ENCODE measurements around the gene ARMH4. TPM values are rescaled to one million over a fixed set of nuclear protein-coding genes. Genes with fewer than 3 reads are reported as not detected.

The ARMH4 gene
- total and polyA plus RNA-seq, 2 donors (not counting 1 experiment from before 2014, with no cell fraction given) = not detected

DNA sequence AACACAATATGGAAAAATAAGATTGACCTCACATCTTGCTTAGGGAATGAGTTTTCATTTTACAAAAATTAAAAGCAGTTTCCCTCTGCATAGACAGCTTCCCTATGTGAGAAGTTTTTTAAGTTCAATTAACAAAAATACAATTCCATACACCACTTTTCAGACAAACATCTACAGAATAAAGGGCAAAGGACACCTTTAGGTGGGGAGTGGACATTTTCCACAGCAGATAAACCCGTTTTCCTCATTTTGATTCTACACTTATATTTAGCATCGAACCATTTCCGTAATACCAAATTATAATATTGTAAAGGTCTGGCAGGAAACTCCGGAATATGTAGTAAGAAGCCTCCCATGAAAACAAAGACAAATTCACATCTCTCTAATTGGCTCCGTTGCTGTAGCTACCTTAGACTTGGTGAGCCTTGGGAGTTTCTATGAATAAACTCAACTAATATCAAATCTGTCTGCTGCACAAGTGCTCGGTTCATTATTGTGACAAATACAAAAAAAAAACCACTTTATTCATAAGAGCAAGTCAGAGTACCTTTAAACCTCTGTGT is 1.7 kb downstream of the ARMH4 start:
- Histone ChIP-seq H3K9me3 (ENCODE audit: control extremely low read depth in 1 of 3, control insufficient read depth in 2 of 3, insufficient read depth in 1 of 3, low read length in 2 of 3) (no peaks in the 10 kb centered on the region), H3K4me3 (ENCODE audit: control extremely low read depth in 1 of 5, extremely low read depth in 1 of 5, insufficient read depth in 1 of 5, low read depth in 2 of 5, low read length in 4 of 5) (no peak overlapping the region), H3K79me2 (ENCODE audit: control insufficient read depth, insufficient read depth, low read length) (no peaks in the 10 kb centered on the region), H3K4me1 (ENCODE audit: control insufficient read depth in 2 of 2, insufficient read depth in 2 of 2, low read length in 2 of 2) (peaks cover 14 to 17% of the 10 kb centered on the region in 2 donors), H3K27me3 (replicated peaks in 1 of 4; ENCODE audit: control extremely low read depth in 1 of 4, control insufficient read depth in 3 of 4, insufficient read depth in 4 of 4, low read length in 3 of 4) (peaks cover 0 to 35% (median 23%) of the 10 kb centered on the region in 4 experiments), H3K36me3 (replicated peaks in 1 of 2; ENCODE audit: control extremely low read depth in 1 of 2, control insufficient read depth in 1 of 2, extremely low read depth in 1 of 2, insufficient read depth in 2 of 2, low read length in 1 of 2) (no peaks in the 10 kb centered on the region), H3K27ac (ENCODE audit: low read length in 2 of 2) (no peak overlapping the region), H2AFZ (ENCODE audit: insufficient read depth, low read depth, low read length, poor library complexity, severe bottlenecking) (no peak overlapping the region), H4K20me1 (ENCODE audit: control insufficient read depth, insufficient read depth, low read length, poor library complexity, severe bottlenecking) (no peaks in the 10 kb centered on the region), H3K4me2 (replicated peaks; ENCODE audit: low read depth, low read length, poor library complexity, severe bottlenecking) (no peak overlapping the region), H3K9ac (ENCODE audit: low read length) (no peak overlapping the region)
- Mint-ChIP-seq H3K9me3 (ENCODE audit: insufficient read depth) (no peaks in the 10 kb centered on the region), H3K4me3 (peak overlapping the region; percentile 86), H3K27ac (no peak overlapping the region), H3K4me1 (peaks cover 16% of the 10 kb centered on the region), H3K27me3 (peaks cover 40% of the 10 kb centered on the region)
- intact Hi-C loops (cut with micrococcal nuclease) = no loop called here
- ATAC-seq (ENCODE audit: low read depth) (no peak), DNase-seq (no peak)
- CTCF ChIA-PET = interaction anchor here (1.1 kb wide), 1 partner anchor 16 kb away, joined by 3 read pairs; no protein-coding TSS in a partner anchor
- no peak for TF ChIP-seq EZH2 (IDR thresholded peaks at IDR 0.05; ENCODE audit: borderline replicate concordance, insufficient read depth, low read depth, low read length, poor library complexity, severe bottlenecking)
- TF ChIP-seq CTCF (IDR thresholded peaks at IDR 0.05) = no peak
- no CpG with 5 or more reads among the region's 6 CpGs for WGBS (ENCODE audit: insufficient coverage)
- POLR2A ChIA-PET = no interaction called here

- no peaks in the 10 kb centered on the region for H3K9me3 Mint-ChIP-seq (ENCODE audit: insufficient read depth)
- Histone ChIP-seq H3K79me2 (ENCODE audit: control insufficient read depth, insufficient read depth, low read length) (no peaks in the 10 kb centered on the region), H3K4me3 (ENCODE audit: control extremely low read depth in 1 of 5, extremely low read depth in 1 of 5, insufficient read depth in 1 of 5, low read depth in 2 of 5, low read length in 4 of 5) (no peak overlapping the region), H3K9ac (ENCODE audit: low read length) (no peak overlapping the region), H3K27ac (ENCODE audit: low read length in 2 of 2) (no peak overlapping the region), H3K27me3 (replicated peaks in 1 of 4; ENCODE audit: control extremely low read depth in 1 of 4, control insufficient read depth in 3 of 4, insufficient read depth in 4 of 4, low read length in 3 of 4) (peaks cover 0 to 35% (median 23%) of the 10 kb centered on the region in 4 experiments), H3K9me3 (ENCODE audit: control extremely low read depth in 1 of 3, control insufficient read depth in 2 of 3, insufficient read depth in 1 of 3, low read length in 2 of 3) (no peaks in the 10 kb centered on the region), H3K4me1 (ENCODE audit: control insufficient read depth in 2 of 2, insufficient read depth in 2 of 2, low read length in 2 of 2) (peaks cover 14 to 17% of the 10 kb centered on the region in 2 donors), H3K4me2 (replicated peaks; ENCODE audit: low read depth, low read length, poor library complexity, severe bottlenecking) (no peak overlapping the region), H2AFZ (ENCODE audit: insufficient read depth, low read depth, low read length, poor library complexity, severe bottlenecking) (no peak overlapping the region), H4K20me1 (ENCODE audit: control insufficient read depth, insufficient read depth, low read length, poor library complexity, severe bottlenecking) (no peaks in the 10 kb centered on the region), H3K36me3 (replicated peaks in 1 of 2; ENCODE audit: control extremely low read depth in 1 of 2, control insufficient read depth in 1 of 2, extremely low read depth in 1 of 2, insufficient read depth in 2 of 2, low read length in 1 of 2) (no peaks in the 10 kb centered on the region)
- H3K4me1 Mint-ChIP-seq = peaks cover 16% of the 10 kb centered on the region
- peaks cover 34% of the 10 kb centered on the region for H3K27me3 Mint-ChIP-seq
- intact Hi-C loops (cut with micrococcal nuclease) = no loop called here
- H3K27ac Mint-ChIP-seq = no peak overlapping the region
- DNase-seq (no peak), ATAC-seq (ENCODE audit: low read depth) (no peak)
- no CpG with 5 or more reads among the region's 1 CpG for WGBS (ENCODE audit: insufficient coverage)
- ChIA-PET POLR2A (no interaction called here), CTCF (no interaction called here)
- H3K4me3 Mint-ChIP-seq = no peak overlapping the region
- TF ChIP-seq CTCF (IDR thresholded peaks at IDR 0.05) = no peak
- TF ChIP-seq EZH2 (IDR thresholded peaks at IDR 0.05; ENCODE audit: borderline replicate concordance, insufficient read depth, low read depth, low read length, poor library complexity, severe bottlenecking) = no peak
Observed at GRCh38 chr14:58149196-58149595, 2.8 kb downstream of the ARMH4 start.

All from B cell (primary cell).